GM18508 (cell line): ENCODE measurements around the gene MANF.
"Not testable (repeated sequence)": the region's sequence is repeated elsewhere in the genome, so short reads cannot be mapped to it uniquely, and the experiment has no call there.

Source experiments
- ATAC-seq: cut with Tn5 transposase; IDR thresholded peaks from one replicate; pipeline ENCODE4 v1.9.1; 2021; ENCODE audit warnings: moderate number of reproducible peaks; ENCODE audit not compliant: insufficient read depth, unreplicated experiment

Gene MANF

GRCh38 chr3:51371943-51372557, 13.0 kb upstream of the MANF start:
- ATAC-seq = no peak

- no peak for ATAC-seq
Observed at GRCh38 chr3:51373658-51374421, 11.3 kb upstream of the MANF start.

- ATAC-seq = no peak
Observed at GRCh38 chr3:51374456-51374855, 10.6 kb upstream of the MANF start.

GRCh38 chr3:51375136-51375535, 10.0 kb upstream of the MANF start:
- ATAC-seq = no peak

GRCh38 chr3:51375571-51375970, 9.5 kb upstream of the MANF start:
- no peak for ATAC-seq

GRCh38 chr3:51378065-51378464, 7.0 kb upstream of the MANF start:
- ATAC-seq = no peak

GRCh38 chr3:51378726-51379125, 6.4 kb upstream of the MANF start:
- ATAC-seq = no peak

- no peak for ATAC-seq
Observed at GRCh38 chr3:51379301-51379700, 5.8 kb upstream of the MANF start.

- no peak for ATAC-seq
Observed at GRCh38 chr3:51379746-51380455, 5.2 kb upstream of the MANF start.

- no peak for ATAC-seq
Observed at GRCh38 chr3:51380601-51381332, 4.3 kb upstream of the MANF start.

GRCh38 chr3:51381333-51381705, 3.8 kb upstream of the MANF start:
- no peak for ATAC-seq

GRCh38 chr3:51382076-51382745, 2.9 kb upstream of the MANF start:
- ATAC-seq = no peak

GRCh38 chr3:51382947-51383578, 2.0 kb upstream of the MANF start:
- no peak for ATAC-seq

GRCh38 chr3:51384055-51384725, 901 bp upstream of the MANF start:
- ATAC-seq = no peak

GRCh38 chr3:51385621-51386091, 565 bp downstream of the MANF start:
- ATAC-seq = no peak

GRCh38 chr3:51386159-51386851, 1.2 kb downstream of the MANF start:
- ATAC-seq = no peak

GRCh38 chr3:51386852-51387229, 1.8 kb downstream of the MANF start:
- ATAC-seq = no peak

GRCh38 chr3:51387281-51387680, 2.2 kb downstream of the MANF start:
- ATAC-seq = not testable (repeated sequence)
